GM21381 (cell line): ENCODE results near the gene ZFHX3.
A peak's percentile ranks its signal among the peaks of the same experiment; 100 is the strongest.

ENCODE experiments used
- ATAC-seq: cut with Tn5 transposase; IDR thresholded peaks from one replicate; pipeline ENCODE4 v1.9.1; 2021; ENCODE audit warnings: mild to moderate bottlenecking, moderate library complexity; ENCODE audit not compliant: unreplicated experiment

ZFHX3 gene

DNA sequence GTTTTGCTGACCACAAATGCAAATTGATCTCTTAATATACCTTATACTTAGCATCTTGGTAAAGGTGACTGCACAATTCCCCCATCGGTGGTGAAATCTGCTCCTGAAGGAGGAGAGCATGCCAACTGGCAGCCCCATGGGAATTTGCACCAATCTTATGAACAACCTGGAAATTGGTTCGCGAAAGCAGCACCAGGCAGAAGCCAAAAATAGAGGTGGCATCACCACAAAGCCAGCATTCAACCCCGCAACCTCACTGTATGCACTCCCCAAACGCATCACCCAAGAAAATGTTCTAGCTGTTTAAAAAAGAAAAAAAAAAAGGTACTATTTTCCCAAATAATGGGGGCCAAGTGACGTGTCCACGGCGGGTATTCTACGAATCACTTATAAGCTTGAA lies 213.4 kb downstream of the ZFHX3 start:
- ATAC-seq, result no peak

DNA sequence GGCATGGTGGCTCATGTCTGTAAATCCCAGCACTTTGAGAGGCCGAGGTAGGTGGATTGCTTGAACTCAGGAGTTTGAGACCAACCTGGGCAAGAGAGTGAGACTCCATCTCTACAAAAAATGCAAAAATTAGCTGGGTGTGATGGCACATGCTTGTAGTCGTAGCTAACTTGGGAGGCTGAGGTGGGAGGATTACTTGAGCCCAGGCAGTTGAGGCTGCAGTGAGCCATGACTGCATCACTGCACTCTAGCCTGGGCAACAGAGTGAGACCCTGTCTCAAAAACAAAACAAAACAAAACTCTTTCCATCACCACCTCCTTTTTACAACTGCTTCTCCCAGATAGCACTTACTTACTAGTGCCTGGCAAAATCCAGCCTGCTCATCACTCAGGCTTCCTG lies 214.0 kb downstream of the ZFHX3 start:
- no peak for ATAC-seq

DNA sequence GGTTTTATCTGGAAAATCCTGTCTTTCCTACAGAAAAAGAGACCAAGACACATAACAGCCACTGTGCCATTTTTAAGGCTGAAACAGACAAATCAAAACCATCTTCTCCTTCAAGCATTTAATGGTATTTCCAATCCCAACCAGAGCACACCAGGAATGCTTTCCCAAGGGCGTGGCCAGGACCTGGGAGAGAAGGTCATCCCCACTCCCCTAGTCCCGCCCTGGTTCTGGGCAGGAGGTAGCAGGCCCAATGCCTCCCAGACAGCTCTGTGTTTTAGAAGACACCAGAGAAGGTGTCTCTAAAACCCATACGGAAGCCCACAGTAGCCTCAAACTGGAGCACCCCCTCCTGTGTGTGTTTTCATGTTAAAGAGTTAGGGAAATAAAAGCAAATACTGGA lies 214.4 kb downstream of the ZFHX3 start:
- ATAC-seq, result no peak

DNA sequence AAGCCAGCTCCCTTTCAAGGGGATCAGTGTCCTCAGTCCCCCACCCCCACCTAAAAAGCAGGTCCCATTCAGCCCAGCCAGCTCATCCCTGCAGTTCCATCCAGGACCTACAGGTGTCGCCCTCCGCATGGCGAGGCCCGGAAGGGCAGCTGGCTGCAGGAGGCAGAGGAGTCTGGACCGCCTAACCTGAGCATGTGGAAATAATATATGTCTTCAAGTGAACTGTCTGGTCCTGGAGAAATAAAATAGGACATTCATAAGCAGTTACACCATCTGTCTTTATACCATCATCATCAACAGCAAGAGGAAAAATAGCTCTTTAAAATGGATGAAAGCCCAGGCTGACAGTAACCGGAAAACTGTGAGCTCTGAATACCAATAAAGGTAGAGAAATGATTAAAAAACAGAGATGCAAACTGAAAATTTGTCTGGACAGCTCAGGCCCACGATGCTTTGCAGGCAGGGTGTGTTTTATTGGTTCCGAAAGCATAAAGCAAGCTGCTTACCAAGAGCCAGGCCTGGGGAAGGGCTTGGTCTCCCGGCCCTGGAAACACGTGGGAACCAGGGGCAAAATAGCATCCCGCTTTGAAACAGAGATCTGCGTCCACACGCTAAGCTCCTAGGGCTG lies 215.2 kb downstream of the ZFHX3 start:
- peak; percentile 86 for ATAC-seq

- ATAC-seq, result no peak
Observed at GRCh38 chr16:72829846-72830775, 217.8 kb downstream of the ZFHX3 start.

DNA sequence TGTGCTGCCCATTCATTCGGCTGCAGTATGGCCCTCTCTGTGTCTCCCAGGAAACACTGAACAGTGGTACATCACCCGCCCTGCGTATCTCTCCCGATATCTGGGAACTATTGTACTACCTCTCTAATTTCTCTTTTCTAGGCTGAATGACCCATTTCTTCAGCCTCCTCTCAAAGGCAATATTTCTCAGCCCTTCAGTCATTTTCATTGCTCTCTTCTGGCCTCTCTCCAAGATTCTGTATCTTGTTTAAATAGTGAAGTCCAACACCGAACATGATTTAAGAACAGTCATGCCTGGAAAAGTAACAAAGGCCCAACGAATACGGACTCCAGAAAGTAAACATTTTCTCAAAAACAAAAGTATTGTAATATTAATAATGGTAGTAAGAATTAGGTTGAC lies 220.1 kb downstream of the ZFHX3 start:
- no peak for ATAC-seq

- ATAC-seq, result no peak
Observed at GRCh38 chr16:72825912-72826621, 221.9 kb downstream of the ZFHX3 start.

DNA sequence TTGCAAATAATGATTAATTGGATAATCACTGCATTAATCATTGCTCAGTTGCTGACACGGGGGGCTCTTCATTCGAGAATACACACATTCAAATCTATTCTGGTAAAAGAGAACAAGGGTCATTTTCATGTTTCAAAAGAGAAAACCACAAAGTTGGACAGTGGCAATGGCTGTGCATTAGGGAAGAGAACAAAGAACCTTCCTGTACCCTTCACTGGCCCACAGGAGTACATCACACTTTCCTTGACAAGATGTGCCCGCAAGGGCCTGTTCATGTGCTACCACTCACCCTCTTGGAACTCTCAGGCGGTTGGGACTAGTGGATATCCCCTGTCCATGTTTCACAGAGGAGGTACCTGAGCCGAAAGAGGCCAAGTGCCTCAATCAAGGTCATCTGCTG lies 223.2 kb downstream of the ZFHX3 start:
- no peak for ATAC-seq

GRCh38 chr16:72824027-72824426 lies 223.9 kb downstream of the ZFHX3 start:
- no peak for ATAC-seq

- ATAC-seq, result no peak
Observed at GRCh38 chr16:72821185-72821950, 226.6 kb downstream of the ZFHX3 start.

GRCh38 chr16:72819345-72819744 lies 228.6 kb downstream of the ZFHX3 start:
- ATAC-seq, result no peak

GRCh38 chr16:72818236-72818845 lies 229.6 kb downstream of the ZFHX3 start:
- no peak for ATAC-seq

- peak; percentile 66 for ATAC-seq
Observed at GRCh38 chr16:72815348-72816318, 232.3 kb downstream of the ZFHX3 start.

DNA sequence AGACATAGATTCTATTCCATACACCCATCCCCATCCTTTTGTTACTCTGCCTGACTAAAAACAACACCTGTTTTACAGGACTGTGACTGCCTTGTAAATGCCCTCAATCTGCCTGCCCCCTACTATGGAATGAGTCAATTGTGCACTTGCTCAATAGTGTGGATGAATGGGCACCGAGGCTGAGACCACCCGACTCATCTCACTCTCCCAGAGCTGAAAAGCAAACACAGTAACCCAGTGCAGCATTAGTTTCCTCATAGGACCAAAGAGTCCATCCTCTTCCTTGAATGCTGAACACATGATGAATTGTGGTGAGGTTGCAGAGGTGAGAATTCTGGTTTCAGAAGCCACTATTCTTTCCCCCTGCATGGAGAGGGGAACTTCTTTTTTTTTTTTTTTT lies 233.7 kb downstream of the ZFHX3 start:
- ATAC-seq, result no peak

- no peak for ATAC-seq
Observed at GRCh38 chr16:72812672-72813071, 235.3 kb downstream of the ZFHX3 start.

- ATAC-seq, result no peak
Observed at GRCh38 chr16:72811876-72812275, 236.1 kb downstream of the ZFHX3 start.

DNA sequence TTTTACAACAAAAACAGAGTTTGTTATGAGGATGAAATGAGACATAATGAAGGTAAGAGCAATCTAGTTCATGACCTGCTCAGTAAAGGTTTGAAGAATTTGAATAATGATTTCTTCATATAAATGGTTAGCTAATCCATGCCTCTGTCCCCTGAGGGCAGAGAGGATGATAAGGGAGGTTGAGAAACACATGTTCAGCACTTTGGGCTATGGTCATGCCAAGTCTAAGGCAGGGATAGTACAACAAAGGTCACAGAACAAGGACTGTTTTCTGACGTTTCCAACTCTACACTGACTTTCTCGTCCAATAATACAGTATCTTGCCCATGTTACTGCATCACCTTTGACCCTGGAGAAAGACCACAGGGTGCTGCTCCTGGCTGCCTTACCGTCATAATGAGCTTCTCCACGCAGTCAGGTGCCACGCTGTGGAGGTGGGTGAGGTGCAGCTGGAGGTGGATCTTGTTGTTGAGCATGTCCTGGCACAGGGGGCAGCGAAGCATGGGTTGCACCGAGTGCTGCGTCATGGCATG lies 236.7 kb downstream of the ZFHX3 start:
- ATAC-seq, result no peak

DNA sequence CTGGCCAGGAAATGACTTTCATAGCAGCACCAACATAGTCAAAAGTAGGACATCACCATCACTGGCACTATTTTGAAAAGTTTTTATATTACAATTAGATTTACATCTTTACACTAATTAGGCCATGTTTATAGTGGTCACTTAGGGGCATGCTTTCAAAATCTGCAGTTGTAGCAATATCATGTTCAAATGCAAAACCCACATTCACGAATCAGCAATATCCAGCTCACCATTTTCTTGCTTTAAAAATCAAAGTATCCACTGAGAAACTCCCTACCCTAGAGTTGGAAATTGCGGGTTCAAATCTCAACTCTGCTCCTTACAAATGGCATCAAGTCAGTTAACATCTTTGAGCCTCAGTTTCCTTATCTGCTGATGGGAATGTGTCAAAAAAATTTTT lies 237.4 kb downstream of the ZFHX3 start:
- no peak for ATAC-seq

GRCh38 chr16:72809446-72809845 lies 238.5 kb downstream of the ZFHX3 start:
- no peak for ATAC-seq
